GM19395 (cell line): ENCODE data around the gene ZNF284.

ENCODE experiments used
- ATAC-seq: cut with Tn5 transposase; IDR thresholded peaks from one replicate; pipeline ENCODE4 v1.9.1; 2021; ENCODE audit warnings: mild to moderate bottlenecking, moderate library complexity; ENCODE audit not compliant: unreplicated experiment

The ZNF284 gene

GRCh38 chr19:44071824-44072542 is at the start of gene ZNF284:
Gene ZNF284, plus strand, starts transcription at chr19:44072159. Its CDS starts 4,231 bp downstream, at chr19:44076390.
- peak; percentile 95 for ATAC-seq

GRCh38 chr19:44024900-44025216 is 47.1 kb upstream of the ZNF284 start:
- no peak for ATAC-seq

GRCh38 chr19:44025217-44025936 is 46.6 kb upstream of the ZNF284 start, which contains the start of gene ZNF222:
Gene ZNF222, plus strand, starts transcription at chr19:44025379. Its CDS starts 58 bp downstream, at chr19:44025437.
- peak; percentile 96 for ATAC-seq

GRCh38 chr19:44026622-44027021 is 45.3 kb upstream of the ZNF284 start:
- ATAC-seq: no peak

GRCh38 chr19:44032001-44032610 is 39.9 kb upstream of the ZNF284 start:
- ATAC-seq: no peak

- ATAC-seq: no peak
Observed at GRCh38 chr19:44042147-44042546, 29.8 kb upstream of the ZNF284 start.

DNA sequence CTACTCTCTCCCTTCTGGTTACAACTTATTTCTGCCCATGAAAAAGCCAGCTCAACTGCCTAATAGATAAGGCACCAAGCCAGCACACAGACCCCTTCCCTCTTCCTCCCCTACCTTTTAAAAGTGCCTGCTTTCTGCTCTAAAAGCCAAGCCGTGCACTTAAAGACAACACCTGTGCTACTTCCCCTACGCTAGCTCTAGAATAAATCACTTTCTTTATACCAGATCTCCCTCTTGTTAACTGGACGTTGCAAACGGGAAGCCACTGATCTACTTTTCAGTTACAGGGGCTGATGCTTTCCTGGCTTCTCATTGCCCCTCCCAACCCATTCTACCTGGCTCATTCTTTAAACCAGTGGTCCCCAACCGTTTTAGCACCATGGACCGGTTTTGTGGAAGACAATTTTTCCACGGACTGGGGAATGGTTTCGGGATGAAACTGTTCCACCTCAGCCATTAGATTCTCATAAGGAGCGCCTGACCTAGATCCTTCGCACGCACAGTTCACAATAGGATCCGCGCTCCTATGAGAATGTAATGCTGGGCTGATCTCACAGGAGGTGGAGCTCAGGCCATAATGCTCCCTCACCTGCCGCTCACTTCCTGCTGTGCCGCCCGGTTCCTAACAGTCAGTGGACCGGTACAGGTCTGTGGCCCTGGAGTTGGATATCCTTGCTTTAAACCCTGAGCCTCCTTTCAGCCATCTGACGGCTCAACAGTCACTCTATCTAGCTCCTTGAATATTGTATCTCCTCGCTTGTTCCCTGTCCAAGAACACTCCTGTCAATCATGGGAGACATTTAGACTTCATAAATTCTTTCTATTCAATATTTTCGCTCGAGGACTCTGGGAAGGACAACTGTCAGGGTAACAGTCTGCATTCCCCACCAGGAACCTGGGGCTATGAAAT is 21.0 kb upstream of the ZNF284 start:
- ATAC-seq: no peak

DNA sequence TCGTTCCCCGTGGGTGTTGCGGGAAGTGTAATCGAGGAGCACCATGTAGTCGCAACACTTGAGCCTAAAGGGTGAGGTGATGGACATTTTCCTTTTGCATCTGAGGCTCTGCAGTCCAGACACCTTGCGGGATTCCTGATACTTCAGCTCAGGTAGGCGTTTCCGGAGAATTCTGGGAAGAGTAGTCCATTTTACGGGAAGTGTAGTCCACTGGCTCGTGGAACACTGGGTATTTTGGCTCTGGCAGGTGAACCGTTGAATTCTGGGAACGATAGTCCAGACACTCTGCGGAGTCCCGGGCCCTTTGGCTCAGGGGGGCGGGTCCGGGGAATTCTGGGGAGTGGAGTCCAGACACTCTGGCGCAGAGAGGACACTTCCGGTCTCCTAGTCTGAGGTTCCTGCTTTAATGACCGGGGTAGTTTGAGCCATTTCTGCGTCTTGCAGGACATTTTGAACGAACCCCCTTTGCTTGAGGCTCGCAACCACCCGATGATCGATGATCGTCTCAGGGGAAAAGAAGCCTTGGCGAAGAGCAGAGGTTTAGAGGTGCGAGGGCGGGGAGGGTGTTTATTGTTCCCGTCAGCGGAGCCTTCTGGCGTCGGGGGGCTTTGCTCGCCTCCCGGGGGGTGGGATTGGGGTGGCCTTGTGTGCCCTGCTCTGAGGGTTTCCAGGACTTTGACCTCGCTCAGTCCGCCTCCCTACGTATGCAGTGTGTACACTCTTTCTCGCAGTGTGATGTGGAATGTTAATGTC is 20.1 kb upstream of the ZNF284 start, which contains the start of gene ZNF223:
Gene ZNF223, plus strand, starts transcription at position 387 of the 753 bp plus-strand sequence. CDS start 3,141 bp downstream, outside the sequence.
- no peak for ATAC-seq

DNA sequence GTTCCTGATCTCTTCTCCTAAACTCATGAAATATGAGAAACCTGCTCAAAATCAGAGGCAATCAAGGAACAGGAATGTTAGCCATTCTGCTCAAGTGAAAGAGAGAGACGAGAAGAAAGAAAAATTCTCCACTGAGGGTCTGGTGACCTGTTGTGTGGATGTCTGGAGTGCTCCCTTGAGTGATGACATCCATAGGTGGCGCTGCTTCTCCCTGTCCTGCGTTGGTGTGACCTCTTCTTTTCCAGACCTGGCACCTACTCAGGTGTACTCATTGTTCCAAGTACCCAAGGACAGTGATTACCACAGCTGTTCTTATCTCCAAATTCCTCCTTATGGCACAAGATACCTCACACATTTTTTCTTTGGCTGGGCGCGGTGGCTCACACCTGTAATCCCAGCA is 16.1 kb upstream of the ZNF284 start:
- no peak for ATAC-seq

DNA sequence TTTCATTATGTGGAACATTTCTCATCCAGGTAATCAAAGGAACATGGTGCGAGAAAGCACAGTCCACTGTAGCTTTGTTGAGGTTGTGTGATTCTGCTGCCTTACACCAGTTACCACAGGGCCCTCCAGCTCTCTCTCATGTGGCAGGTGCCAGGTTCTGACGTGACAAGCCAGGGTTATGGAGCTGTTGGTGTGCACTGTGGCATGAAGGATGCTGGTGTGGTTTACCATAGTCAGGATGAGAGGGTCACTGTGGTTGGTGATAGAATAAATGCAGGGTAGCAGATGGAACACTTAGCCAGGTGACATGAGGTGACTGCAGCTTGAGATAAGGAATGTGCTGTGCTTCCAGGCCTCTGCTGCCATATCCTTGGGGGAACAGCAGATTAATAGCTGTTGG is 12.7 kb upstream of the ZNF284 start:
- no peak for ATAC-seq

DNA sequence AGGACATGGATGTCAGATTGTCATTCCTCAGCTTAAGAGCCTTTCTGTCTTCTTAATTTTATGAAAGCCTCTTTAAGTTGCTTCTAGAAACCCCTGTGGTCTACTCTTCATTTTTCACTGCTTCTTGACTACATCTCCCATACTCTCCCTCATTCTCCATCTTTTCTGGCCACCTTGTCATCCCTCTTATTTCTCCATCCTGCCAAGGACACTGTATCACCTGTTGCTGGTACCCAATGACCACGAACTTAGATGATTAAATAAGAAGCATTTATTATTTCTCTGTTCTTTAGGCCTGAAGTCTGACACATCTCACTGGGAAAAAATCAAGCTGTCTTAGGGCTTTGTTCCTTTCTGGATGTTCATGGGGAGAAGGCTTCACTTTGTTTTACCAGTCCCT is 10.9 kb upstream of the ZNF284 start:
- no peak for ATAC-seq

GRCh38 chr19:44066305-44066704 is 5.7 kb upstream of the ZNF284 start:
- ATAC-seq: no peak

GRCh38 chr19:44069415-44069814 is 2.5 kb upstream of the ZNF284 start:
- no peak for ATAC-seq

- peak; percentile 11 for ATAC-seq
Observed at GRCh38 chr19:44072543-44073401, 813 bp downstream of the ZNF284 start.

GRCh38 chr19:44076325-44076724 is 4.4 kb downstream of the ZNF284 start:
- ATAC-seq: no peak

GRCh38 chr19:44092108-44092507 is 20.1 kb downstream of the ZNF284 start:
- no peak for ATAC-seq

DNA sequence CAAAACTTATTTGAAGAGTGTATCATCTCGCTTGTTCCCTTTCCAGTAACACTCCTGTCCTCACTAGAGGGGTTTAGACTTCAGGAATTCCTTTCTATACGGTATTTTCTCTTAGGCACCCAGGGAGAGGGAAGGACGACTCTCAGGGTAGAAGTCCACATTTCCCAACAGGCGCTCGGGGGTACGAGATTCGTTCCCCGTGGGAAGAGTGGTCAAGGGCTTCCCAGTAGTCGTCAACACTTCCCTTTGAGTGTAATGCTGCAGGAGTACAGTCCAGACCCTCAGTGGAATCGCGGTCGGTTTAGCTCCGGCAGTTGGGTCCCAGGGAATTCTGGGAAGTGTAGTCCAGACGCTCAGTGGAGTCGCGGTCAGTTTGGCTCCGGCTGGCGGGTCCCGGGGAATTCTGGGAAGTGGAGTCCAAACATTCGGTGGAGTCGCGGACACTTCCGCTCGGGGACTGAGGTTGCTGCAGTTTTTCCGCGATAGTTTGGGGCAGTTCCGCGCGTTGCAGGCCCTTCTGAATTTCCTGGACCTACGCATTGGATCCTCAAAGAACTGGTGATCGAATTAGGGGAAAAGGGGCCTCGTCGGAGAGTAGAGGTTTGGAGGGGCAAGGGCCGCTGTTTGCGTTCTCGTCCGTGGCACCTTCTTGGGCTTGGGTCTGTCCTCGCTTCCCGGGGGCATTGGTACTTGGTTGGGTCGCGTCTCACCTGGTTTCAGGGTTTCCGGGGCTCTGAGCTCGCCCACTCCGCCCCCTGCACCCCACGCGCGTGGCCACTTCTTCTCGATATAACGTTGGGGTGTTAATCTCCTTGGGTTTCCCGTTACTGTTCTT is 22.2 kb downstream of the ZNF284 start, which contains the start of gene ZNF224:
Gene ZNF224, plus strand, starts transcription at position 431 of the 835 bp plus-strand sequence. CDS start 3,513 bp downstream, outside the sequence.
- ATAC-seq: peak; percentile 90

DNA sequence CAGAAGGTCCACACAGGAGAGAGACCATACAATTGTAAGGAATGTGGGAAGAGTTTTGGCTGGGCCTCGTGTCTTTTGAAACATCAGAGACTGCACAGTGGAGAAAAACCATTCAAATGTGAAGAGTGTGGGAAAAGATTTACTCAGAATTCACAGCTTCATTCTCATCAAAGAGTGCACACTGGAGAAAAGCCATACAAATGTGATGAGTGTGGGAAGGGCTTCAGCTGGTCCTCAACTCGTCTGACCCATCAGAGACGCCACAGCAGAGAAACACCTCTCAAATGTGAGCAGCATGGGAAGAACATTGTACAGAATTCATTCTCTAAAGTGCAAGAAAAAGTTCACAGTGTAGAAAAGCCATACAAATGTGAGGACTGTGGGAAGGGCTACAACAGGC is 35.8 kb downstream of the ZNF284 start:
- no peak for ATAC-seq
